GM12892 (cell line): Measurements from ENCODE around the gene TRDN.

ENCODE experiments used
- POLR2A ChIP-seq: IDR thresholded peaks from 2 replicates; pipeline ENCODE4 v1.6.1; 2011; ENCODE audit warnings: low read depth, low read length, control low read depth
- POLR2AphosphoS5 ChIP-seq: IDR thresholded peaks from 2 replicates; pipeline ENCODE4 v1.6.1; 2011; ENCODE audit warnings: low read depth, low read length, control low read depth
- TAF1 ChIP-seq: IDR thresholded peaks from 2 replicates; pipeline ENCODE4 v1.6.1; 2011; ENCODE audit warnings: low read depth, mild to moderate bottlenecking, control low read depth, low read length, borderline replicate concordance

DNA sequence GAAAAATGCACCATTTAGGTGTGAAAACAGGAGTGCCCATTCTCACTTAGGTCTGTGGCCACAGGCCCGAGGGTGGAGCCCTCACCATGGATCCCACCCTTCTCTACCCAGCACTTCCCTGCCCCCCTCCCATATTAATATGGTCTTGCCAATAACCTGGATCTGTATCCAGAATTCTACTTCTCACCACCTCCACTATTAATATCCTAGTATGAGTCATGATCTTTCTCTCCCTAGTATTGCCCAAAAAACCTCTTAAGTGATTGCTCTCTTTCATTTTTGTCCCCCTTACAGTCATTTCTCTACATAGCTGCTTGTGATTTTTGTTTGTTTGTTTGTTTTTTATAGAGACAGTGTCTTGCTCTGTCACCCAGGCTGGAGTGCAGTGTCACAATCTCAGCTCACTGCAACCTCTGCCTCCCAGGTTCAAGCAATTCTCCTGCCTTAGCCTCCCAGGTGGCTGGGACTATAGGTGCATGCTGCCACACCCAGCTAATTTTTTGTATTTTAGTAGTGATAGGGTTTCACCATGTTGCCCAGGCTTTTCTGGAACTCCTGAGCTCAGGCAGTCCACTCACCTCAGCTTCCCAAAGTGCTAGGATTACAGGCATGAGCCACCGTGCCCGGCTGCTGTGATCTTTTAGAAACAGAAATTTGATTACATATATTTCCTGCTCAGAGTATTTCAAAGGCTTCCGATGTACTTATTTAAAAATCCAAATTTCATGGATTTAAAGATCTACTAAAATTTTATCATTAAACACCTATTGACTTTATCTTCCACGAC is 24.5 kb upstream of the TRDN start:
- TF ChIP-seq POLR2AphosphoS5: no peak
- no peak for TF ChIP-seq POLR2A
- no peak for TF ChIP-seq TAF1
